ENCODE data around the gene WDR82. TPM values are rescaled to one million over a fixed set of nuclear protein-coding genes. Genes with fewer than 3 reads are reported as not detected.
"Not testable (repeated sequence)": the region's sequence is repeated elsewhere in the genome, so short reads cannot be mapped to it uniquely, and the experiment has no call there.

The WDR82 gene
- total RNA-seq, 2 experiments from 2014 or later: 131 TPM

DNA sequence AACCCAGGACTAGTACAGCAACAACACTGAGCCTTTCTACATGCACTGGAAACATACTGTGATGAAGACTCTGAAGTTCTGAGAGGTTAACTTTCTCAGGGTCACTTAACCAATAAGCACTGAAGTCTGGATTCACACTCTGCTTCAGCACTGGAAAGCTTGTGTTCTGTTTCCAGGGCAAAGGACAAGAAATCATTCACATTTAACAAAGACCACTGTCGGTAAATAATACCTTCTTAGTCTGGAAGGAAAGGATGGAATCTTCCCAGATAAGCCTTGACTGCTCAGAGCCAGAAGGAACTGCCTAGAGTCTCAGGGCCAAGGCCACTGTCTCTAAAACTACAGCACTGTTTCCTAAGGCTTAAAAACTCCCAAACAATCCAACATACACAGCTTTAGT lies 4.9 kb upstream of the WDR82 start:
- POLR2A ChIA-PET: interaction anchor here (0.6 to 15.7 kb wide), 3 partner anchors 37 to 52 kb away, joined by 3 to 400 read pairs (median 3); partner anchors contain the start of genes PPM1M and TWF2
- peak overlapping the region; percentile 10 for H3K4me3 Mint-ChIP-seq
- CTCF ChIA-PET: interaction anchor here (0.8 to 9.4 kb wide), 11 partner anchors 9 to 64 kb away, joined by 3 to 143 read pairs (median 4); partner anchors contain the start of genes PPM1M and TWF2
- no peak for DNase-seq
- no peak for ATAC-seq
- H3K4me1 Mint-ChIP-seq (ENCODE audit: low read depth): peaks cover 67% of the 10 kb centered on the region
- peak overlapping the region; percentile 62 for H3K27ac Mint-ChIP-seq
- H3K9me3 Mint-ChIP-seq (ENCODE audit: insufficient read depth): no peaks in the 10 kb centered on the region
- H3K36me3 Mint-ChIP-seq (ENCODE audit: low read depth): peaks cover 37% of the 10 kb centered on the region
- H3K27me3 Mint-ChIP-seq (ENCODE audit: low read depth): no peaks in the 10 kb centered on the region

DNA sequence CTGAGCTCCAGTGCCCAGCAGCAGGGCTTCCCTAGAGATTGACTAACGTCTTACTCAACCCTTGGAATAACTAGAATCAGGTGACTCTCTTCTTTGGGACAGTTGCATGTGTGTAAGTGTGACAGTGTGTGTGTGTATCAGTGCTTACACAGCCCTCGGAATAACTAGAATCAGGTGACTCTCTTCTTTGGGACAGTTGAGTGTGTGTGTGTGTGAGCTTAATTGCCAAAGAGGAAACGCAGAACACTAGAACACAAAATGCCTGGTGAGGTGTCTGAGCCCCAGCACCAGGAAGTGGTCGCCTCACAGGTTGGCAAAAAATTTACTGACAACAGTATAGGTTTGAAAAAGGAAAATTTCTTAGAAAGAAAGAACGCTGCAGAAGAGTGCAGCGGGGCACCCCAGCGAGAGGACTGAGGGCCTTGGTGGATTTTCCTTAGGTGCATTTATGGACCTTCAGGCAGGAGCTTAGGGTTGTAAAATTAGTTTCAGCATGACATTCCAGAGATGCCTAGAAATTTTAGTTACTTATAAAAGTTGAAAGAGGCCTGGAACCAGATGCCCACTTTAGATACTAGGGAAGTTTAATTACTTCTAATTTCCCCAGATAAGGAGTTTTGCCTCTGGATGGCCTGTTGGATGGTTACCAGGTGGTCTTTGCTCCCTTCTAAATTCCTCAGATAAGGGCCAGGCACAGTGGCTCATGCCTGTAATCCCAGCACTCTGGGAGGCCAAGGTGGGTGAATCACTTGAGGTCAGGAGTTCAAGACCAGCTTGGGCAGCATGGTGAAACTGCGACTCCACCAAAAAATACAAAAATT lies 3.7 kb upstream of the WDR82 start:
- peak overlapping the region; percentile 65 for H3K4me3 Mint-ChIP-seq
- H3K27me3 Mint-ChIP-seq (ENCODE audit: low read depth): no peaks in the 10 kb centered on the region
- H3K4me1 Mint-ChIP-seq (ENCODE audit: low read depth): peaks cover 67% of the 10 kb centered on the region
- POLR2A ChIA-PET: interaction anchor here (0.7 to 15.7 kb wide), 6 partner anchors 10 to 64 kb away, joined by 3 to 400 read pairs (median 4); partner anchors contain the start of genes PPM1M and TWF2
- CTCF ChIA-PET: interaction anchor here (0.7 to 9.4 kb wide), 13 partner anchors 11 to 984 kb away, joined by 3 to 143 read pairs (median 6); partner anchors contain the start of genes PPM1M, TLR9 and TWF2
- H3K9me3 Mint-ChIP-seq (ENCODE audit: insufficient read depth): no peaks in the 10 kb centered on the region
- ATAC-seq (peak; percentile 16), DNase-seq (peak; percentile 78)
- peak overlapping the region; percentile 93 for H3K27ac Mint-ChIP-seq
- peaks cover 43% of the 10 kb centered on the region for H3K36me3 Mint-ChIP-seq (ENCODE audit: low read depth)

DNA sequence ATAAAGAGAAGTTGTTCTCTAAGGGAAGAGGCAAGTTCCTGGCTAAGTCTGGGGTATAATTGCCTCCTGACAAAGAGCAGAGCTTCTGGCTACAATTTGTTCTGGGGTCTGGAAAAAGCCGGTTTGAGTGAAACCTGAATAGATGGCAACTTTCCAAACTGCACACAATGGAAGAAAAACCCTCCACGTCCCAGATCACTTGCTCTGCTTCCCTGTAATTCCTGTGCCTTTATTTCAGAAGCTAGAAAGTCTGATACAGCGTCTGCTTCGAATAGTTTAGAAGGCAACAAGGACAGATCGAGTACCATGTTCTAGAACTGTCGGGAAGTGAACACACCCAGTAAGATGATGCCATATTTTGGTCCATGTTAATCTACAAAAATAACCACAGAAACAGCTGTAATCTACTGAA lies 1.6 kb upstream of the WDR82 start:
- CTCF ChIA-PET: interaction anchor here (0.9 to 9.4 kb wide), 10 partner anchors 8 to 226 kb away, joined by 3 to 143 read pairs (median 36); partner anchors contain the start of genes GLYCTK, PPM1M and TWF2
- ATAC-seq: no peak
- peaks cover 59% of the 10 kb centered on the region for H3K4me1 Mint-ChIP-seq (ENCODE audit: low read depth)

DNA sequence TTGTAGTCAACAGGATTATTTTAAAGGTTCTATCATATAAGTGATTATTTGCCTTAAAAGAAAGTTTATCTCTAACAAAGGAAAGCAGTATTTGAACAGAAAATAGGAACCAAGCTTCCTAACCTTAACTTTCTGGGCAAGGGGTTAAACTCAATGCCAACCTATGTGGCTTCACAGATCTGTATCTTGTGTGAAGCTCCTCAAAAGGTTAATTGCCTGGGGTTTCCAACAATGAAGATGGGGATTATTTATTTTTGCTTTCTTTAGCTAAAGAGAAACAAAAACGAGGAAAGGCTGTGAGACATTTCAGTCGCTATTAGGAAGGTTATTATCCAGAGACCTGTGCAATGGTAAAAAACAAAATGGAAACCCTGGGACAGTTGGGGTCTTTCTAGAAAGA lies 1.1 kb upstream of the WDR82 start:
- CTCF ChIA-PET: interaction anchor here (0.7 to 9.4 kb wide), 14 partner anchors 8 to 279 kb away, joined by 3 to 143 read pairs (median 6); partner anchors contain the start of genes GLYCTK, PPM1M, SEMA3G and TWF2
- ATAC-seq: no peak
- Mint-ChIP-seq H3K27ac (peak overlapping the region; percentile 99), H3K4me3 (peak overlapping the region; percentile 100), H3K4me1 (ENCODE audit: low read depth) (peaks cover 55% of the 10 kb centered on the region), H3K9me3 (ENCODE audit: insufficient read depth) (no peaks in the 10 kb centered on the region), H3K27me3 (ENCODE audit: low read depth) (no peaks in the 10 kb centered on the region), H3K36me3 (ENCODE audit: low read depth) (peaks cover 57% of the 10 kb centered on the region)
- DNase-seq: no peak
- POLR2A ChIA-PET: interaction anchor here (0.6 to 15.7 kb wide), 11 partner anchors 9 to 226 kb away, joined by 3 to 400 read pairs (median 5); partner anchors contain the start of genes GLYCTK, PPM1M, TLR9 and TWF2

More for the DNA sequence above, 1.6 kb upstream of the WDR82 start:
- peak overlapping the region; percentile 99 for H3K27ac Mint-ChIP-seq
- H3K36me3 Mint-ChIP-seq (ENCODE audit: low read depth): peaks cover 54% of the 10 kb centered on the region
- H3K9me3 Mint-ChIP-seq (ENCODE audit: insufficient read depth): no peaks in the 10 kb centered on the region
- peak overlapping the region; percentile 100 for H3K4me3 Mint-ChIP-seq
- DNase-seq: no peak
- H3K27me3 Mint-ChIP-seq (ENCODE audit: low read depth): no peaks in the 10 kb centered on the region
- POLR2A ChIA-PET: interaction anchor here (0.8 to 15.7 kb wide), 8 partner anchors 9 to 226 kb away, joined by 3 to 400 read pairs (median 10); partner anchors contain the start of genes GLYCTK, PPM1M, TLR9 and TWF2

DNA sequence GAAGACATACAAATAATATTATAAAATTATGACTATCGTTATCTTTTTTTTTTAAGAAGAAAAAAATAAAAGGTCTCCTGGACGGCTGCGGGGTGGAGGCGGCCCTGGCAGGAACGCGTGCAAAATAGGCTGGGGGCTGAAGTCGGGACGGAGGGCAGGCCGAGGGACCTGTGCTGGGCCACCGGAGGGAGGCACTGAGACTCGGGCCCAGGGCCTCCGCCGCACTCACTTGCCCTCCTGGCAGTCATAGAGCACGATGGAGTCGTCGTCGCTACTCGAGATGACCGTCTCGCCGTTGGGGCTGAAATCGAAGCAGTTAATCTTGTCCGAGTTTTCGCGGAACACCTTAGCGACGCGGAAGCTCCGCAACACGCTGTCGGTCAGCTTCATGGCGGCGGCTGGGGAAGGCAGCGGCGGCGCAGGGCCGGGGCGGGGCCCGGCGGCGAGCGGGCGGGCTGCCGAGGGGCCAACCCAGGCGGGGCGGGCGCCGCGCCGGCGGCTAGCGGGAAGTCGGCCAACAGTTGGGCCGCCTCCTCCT lies 408 bp downstream of the WDR82 start:
- ATAC-seq (peak; percentile 68), DNase-seq (peak; percentile 73)
- H3K9me3 Mint-ChIP-seq (ENCODE audit: insufficient read depth): no peaks in the 10 kb centered on the region
- POLR2A ChIA-PET: interaction anchor here (0.6 to 15.7 kb wide), 16 partner anchors 10 to 1690 kb away, joined by 3 to 400 read pairs (median 6); partner anchors contain the start of genes GLYCTK, PPM1M, TLR9 and TWF2
- H3K27ac Mint-ChIP-seq: peak overlapping the region; percentile 99
- peak overlapping the region; percentile 100 for H3K4me3 Mint-ChIP-seq
- H3K4me1 Mint-ChIP-seq (ENCODE audit: low read depth): peaks cover 56% of the 10 kb centered on the region
- H3K36me3 Mint-ChIP-seq (ENCODE audit: low read depth): peaks cover 68% of the 10 kb centered on the region
- no peaks in the 10 kb centered on the region for H3K27me3 Mint-ChIP-seq (ENCODE audit: low read depth)
- CTCF ChIA-PET: interaction anchor here (1.0 to 9.4 kb wide), 14 partner anchors 10 to 61 kb away, joined by 3 to 143 read pairs (median 9); partner anchors contain the start of genes GLYCTK, PPM1M, TLR9 and TWF2

DNA sequence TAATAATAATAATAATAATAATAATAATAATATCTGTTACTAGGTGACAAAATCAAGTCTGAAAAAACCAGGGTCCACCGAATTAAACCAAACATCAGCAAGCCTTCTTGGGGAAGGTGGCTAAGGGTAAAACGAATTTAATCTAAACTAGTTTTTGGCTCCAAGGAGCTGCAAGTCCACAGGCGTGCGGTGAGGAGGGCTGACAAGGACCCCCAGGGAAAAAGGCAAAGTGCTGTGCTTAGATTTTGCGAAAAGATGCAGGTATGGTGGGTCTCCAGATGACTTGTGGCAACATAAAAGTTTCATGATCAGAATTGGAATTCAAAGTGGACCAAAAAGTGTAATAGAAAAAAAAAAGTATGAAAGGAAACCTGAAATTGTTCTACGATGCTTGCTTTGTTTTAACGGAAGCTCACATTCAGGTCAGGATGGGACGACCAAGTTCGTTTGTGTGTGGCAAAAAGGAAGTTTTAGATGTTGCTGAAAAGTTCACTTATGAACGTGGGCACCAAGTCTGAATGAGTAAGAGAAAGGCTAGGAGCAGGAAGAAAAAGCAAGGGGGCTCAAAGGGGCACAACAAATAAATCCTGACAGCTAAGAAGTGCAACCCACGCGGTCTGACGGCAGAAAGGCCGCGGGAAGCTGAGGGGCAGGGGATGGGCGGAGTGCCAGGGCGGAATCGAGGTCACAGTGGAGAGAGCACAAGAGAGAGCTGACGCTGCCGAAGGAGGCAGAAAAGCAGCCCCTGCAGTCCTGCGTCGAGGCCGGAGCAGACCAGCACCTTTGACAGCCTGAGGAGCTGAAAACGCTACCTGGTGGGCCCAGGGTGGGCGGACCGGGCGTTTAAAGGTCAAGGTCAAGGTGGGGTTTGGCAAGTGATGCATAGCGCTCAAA lies 1.1 kb downstream of the WDR82 start:
- Mint-ChIP-seq H3K4me1 (ENCODE audit: low read depth) (peaks cover 56% of the 10 kb centered on the region), H3K27me3 (ENCODE audit: low read depth) (no peaks in the 10 kb centered on the region), H3K27ac (peak overlapping the region; percentile 99), H3K36me3 (ENCODE audit: low read depth) (peaks cover 73% of the 10 kb centered on the region), H3K4me3 (peak overlapping the region; percentile 100), H3K9me3 (ENCODE audit: insufficient read depth) (no peaks in the 10 kb centered on the region)
- DNase-seq: peak; percentile 84
- CTCF ChIA-PET: interaction anchor here (0.6 to 9.4 kb wide), 13 partner anchors 8 to 61 kb away, joined by 3 to 143 read pairs (median 15); partner anchors contain the start of genes GLYCTK, PPM1M, TLR9 and TWF2
- peak; percentile 28 for ATAC-seq
- POLR2A ChIA-PET: interaction anchor here (0.6 to 15.7 kb wide), 15 partner anchors 10 to 1710 kb away, joined by 3 to 400 read pairs (median 6); partner anchors contain the start of genes C3orf18, GLYCTK, PPM1M and TLR9

DNA sequence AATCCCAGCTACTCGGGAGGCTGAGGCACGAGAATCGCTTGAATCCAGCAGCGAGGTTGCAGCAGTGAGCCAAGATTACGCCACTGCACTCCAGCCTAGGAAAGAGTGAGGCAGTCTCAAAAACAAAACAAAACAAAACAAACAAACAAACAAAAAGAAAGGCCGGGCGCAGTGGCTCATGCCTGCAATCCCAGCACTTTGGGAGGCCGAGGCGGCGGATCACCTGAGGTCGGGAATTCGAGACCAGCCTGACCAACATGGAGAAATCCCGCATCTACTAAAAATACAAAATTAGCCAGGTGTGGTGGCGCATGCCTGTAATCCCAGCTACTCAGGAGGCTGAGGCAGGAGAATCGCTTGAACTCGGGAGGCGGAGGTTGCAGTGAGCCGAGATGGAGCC lies 3.7 kb downstream of the WDR82 start:
- ChIA-PET POLR2A (interaction anchor here (1.3 kb wide), 1 partner anchor 18 kb away, joined by 5 read pairs; no protein-coding TSS in a partner anchor), CTCF (interaction anchor here (0.6 to 7.0 kb wide), 3 partner anchors 12 to 43 kb away, joined by 3 to 74 read pairs (median 3); no protein-coding TSS in a partner anchor)
- not testable (repeated sequence) for H3K9me3 Mint-ChIP-seq (ENCODE audit: insufficient read depth); H3K27me3 Mint-ChIP-seq (ENCODE audit: low read depth); DNase-seq; ATAC-seq
- Mint-ChIP-seq H3K27ac (peak overlapping the region; percentile 99), H3K4me1 (ENCODE audit: low read depth) (peaks cover 56% of the 10 kb centered on the region), H3K36me3 (ENCODE audit: low read depth) (peaks cover 86% of the 10 kb centered on the region), H3K4me3 (peak overlapping the region; percentile 100)

DNA sequence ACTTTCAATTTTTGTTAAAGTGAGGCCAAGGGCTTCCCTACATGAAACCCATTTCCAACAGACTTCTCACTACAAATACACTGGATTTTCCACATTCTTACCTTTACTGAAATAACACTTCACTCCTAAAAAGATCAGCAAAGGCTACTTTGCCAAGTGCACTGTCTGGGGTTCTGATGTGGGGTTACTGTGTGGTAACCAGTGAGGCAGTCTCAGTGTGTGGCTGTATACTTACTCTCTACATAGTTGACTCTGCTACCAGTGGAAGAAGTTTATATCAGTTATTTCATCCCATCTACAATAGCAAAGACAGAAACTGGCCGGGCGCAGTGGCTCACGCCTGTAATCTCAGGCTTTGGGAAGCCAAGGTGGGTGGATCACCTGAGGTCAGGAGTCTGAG lies 5.6 kb downstream of the WDR82 start:
- ChIA-PET POLR2A (interaction anchor here (1.0 to 3.4 kb wide), 4 partner anchors 9 to 47 kb away, joined by 3 to 22 read pairs (median 6); partner anchors contain the start of gene TLR9), CTCF (interaction anchor here (0.9 to 3.5 kb wide), 6 partner anchors 18 to 66 kb away, joined by 4 to 44 read pairs (median 12); no protein-coding TSS in a partner anchor)
- DNase-seq (no peak), ATAC-seq (peak; percentile 34)
- peaks cover 94% of the 10 kb centered on the region for H3K36me3 Mint-ChIP-seq (ENCODE audit: low read depth)
- H3K4me3 Mint-ChIP-seq: peak overlapping the region; percentile 100
- peaks cover 67% of the 10 kb centered on the region for H3K4me1 Mint-ChIP-seq (ENCODE audit: low read depth)
- no peaks in the 10 kb centered on the region for H3K27me3 Mint-ChIP-seq (ENCODE audit: low read depth)
- H3K9me3 Mint-ChIP-seq (ENCODE audit: insufficient read depth): no peaks in the 10 kb centered on the region
- peak overlapping the region; percentile 99 for H3K27ac Mint-ChIP-seq

DNA sequence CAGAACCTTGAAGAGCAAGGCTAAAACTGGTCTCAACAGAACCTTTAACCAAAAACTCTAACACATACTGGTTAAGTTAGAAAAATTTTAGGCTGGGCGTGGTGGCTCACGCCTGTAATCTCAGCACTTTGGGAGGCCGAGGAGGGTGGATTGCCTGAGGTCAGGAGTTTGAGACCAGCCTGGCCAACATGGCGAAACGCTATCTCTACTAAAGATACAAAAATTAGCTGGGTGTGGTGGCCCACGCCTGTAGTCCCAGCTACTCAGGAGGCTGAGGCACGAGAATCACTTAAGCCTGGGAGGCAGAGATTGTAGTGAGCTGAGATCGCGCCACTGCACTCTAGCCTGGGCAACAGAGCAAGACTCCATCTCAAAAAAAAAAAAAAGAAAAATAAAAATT lies 6.3 kb downstream of the WDR82 start:
- not testable (repeated sequence) for ATAC-seq; H3K9me3 Mint-ChIP-seq (ENCODE audit: insufficient read depth); DNase-seq; H3K27me3 Mint-ChIP-seq (ENCODE audit: low read depth)
- ChIA-PET POLR2A (interaction anchor here (0.7 to 3.4 kb wide), 6 partner anchors 10 to 47 kb away, joined by 3 to 22 read pairs (median 4); partner anchors contain the start of genes GLYCTK and TLR9), CTCF (interaction anchor here (0.9 to 3.5 kb wide), 12 partner anchors 8 to 67 kb away, joined by 4 to 44 read pairs (median 9); partner anchors contain the start of gene GLYCTK)
- Mint-ChIP-seq H3K36me3 (ENCODE audit: low read depth) (peaks cover 94% of the 10 kb centered on the region), H3K4me3 (peak overlapping the region; percentile 84), H3K4me1 (ENCODE audit: low read depth) (peaks cover 74% of the 10 kb centered on the region), H3K27ac (peak overlapping the region; percentile 96)

DNA sequence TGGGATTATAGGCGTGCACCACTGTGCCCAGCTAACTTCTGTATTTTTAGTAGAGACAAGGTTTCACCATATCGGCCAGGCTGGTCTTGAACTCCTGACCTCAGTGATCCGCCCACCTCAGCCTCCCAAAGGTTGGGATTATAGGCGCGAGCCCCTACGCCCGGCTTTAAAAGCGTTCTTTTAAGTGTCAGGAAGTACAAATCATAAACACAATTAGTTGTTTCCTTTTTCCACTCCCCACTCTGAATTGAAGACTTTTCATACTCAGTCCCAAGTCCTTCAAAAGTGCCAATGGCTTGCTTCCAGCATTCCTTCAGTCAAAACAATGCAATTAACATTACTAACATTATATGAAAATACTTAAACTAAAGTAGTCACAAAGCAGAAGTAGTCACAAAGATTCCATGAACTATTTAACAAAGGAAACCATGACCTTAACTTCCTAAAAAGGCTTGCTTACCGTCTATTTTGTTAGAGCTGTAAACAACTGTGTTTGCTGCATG lies 8.1 kb downstream of the WDR82 start:
- H3K27ac Mint-ChIP-seq: peak overlapping the region; percentile 96

More for the DNA sequence above, 8.1 kb downstream of the WDR82 start:
- Mint-ChIP-seq H3K36me3 (ENCODE audit: low read depth) (peaks cover 89% of the 10 kb centered on the region), H3K4me1 (ENCODE audit: low read depth) (peaks cover 84% of the 10 kb centered on the region), H3K27me3 (ENCODE audit: low read depth) (no peaks in the 10 kb centered on the region), H3K4me3 (peak overlapping the region; percentile 84), H3K9me3 (ENCODE audit: insufficient read depth) (no peaks in the 10 kb centered on the region)
- DNase-seq (no peak), ATAC-seq (no peak)
- ChIA-PET POLR2A (interaction anchor here (0.6 to 3.4 kb wide), 7 partner anchors 9 to 48 kb away, joined by 3 to 22 read pairs (median 4); partner anchors contain the start of genes TWF2 and WDR82), CTCF (interaction anchor here (0.7 to 3.5 kb wide), 18 partner anchors 7 to 69 kb away, joined by 3 to 44 read pairs (median 6); no protein-coding TSS in a partner anchor)

Data from activated CD8-positive, alpha-beta T cell treated with anti-CD3 and anti-CD28 coated beads, Interleukin-2, amount 10 ng/mL, durations not matched to agents 7 days and 5 days (primary cell).